GM12878 (cell line): Measurements from ENCODE around the gene FANCL. TPM values are rescaled to one million over a fixed set of nuclear protein-coding genes. Genes with fewer than 3 reads are reported as not detected.

Experiments
- ATAC-seq: fragments of 200-7000 bp; cut with Tn5 transposase; 3 replicates; pipeline ENCODE4 v1.9.1; 2020; ENCODE audit warnings: mild to moderate bottlenecking, moderate library complexity
- BruUV-seq: library from RNA; stranded (reverse); fragments of 400-500 nt; replicated peaks from 2 replicates; lab custom pipeline; 2021; lab: Mats Ljungman, UMichigan
- CTCF ChIA-PET: fragments of 300-600 bp; sonication (Branson Sonifier 250); formaldehyde crosslinking; extraction: SDS; loops from one replicate; lab custom pipeline; 2021; ENCODE audit warnings: inconsistent platforms; lab: Yijun Ruan, JAX
- POLR2A ChIA-PET: fragments of 350-600 bp; formaldehyde crosslinking; extraction: SDS; loops from one replicate; lab custom pipeline; 2021; ENCODE audit warnings: inconsistent platforms; lab: Charles Lee
- RAD21 ChIA-PET: fragments of 300-600 bp; sonication (Branson Sonifier 250); formaldehyde crosslinking; loops from one replicate; lab custom pipeline; 2023; ENCODE audit warnings: antibody characterized with exemption; ENCODE audit not compliant: unreplicated experiment; lab: Charles Lee
- SMC1A ChIA-PET: fragments of 300-600 bp; sonication (Branson Sonifier 250); formaldehyde crosslinking; loops from one replicate; lab custom pipeline; 2023; ENCODE audit not compliant: unreplicated experiment, uncharacterized antibody; lab: Charles Lee
- DNase-seq: peaks from one replicate; pipeline ENCODE4 v3.0.0-alpha.2; 2011; ENCODE audit warnings: low read depth, low spot score
- FAIRE-seq: peaks from 3 replicates; lab custom pipeline; 2011; peaks lifted over from hg19 to GRCh38; lab: Jason Lieb, UNC
- H2AFZ ChIP-seq: 2 replicates; pipeline ENCODE4 v1.6.0; 2011; ENCODE audit warnings: low read depth, low read length, control low read depth; ENCODE audit not compliant: control insufficient read depth
- H3K27ac ChIP-seq: 2 replicates; pipeline ENCODE4 v1.5.1; 2011; ENCODE audit warnings: control low read depth; ENCODE audit not compliant: control insufficient read depth, insufficient read depth
- H3K27me3 ChIP-seq, 2 experiments: replicated peaks in 1 of 2; 2 replicates each; pipeline versions ENCODE4 v1.6.0 to v1.6.1; 2011; ENCODE audit warnings: low read length in 1 of 2; ENCODE audit not compliant: control insufficient read depth in 2 of 2, insufficient read depth in 2 of 2
- H3K36me3 ChIP-seq, 2 experiments: 2 replicates each; pipeline ENCODE4 v1.5.1; 2011; ENCODE audit warnings: low read length in 1 of 2; ENCODE audit not compliant: control insufficient read depth in 2 of 2, insufficient read depth in 2 of 2
- H3K4me1 ChIP-seq: 2 replicates; pipeline ENCODE4 v1.6.1; 2011; ENCODE audit warnings: mild to moderate bottlenecking, low read length, moderate library complexity, mixed read lengths; ENCODE audit not compliant: control insufficient read depth, insufficient read depth
- H3K4me2 ChIP-seq: 2 replicates; pipeline ENCODE4 v1.6.0; 2011; ENCODE audit warnings: control low read depth; ENCODE audit not compliant: control insufficient read depth, insufficient read depth
- H3K4me3 ChIP-seq: fragments of 200-600 bp; sonication (generic); 2 replicates; pipeline ENCODE4 v1.5.1; 2016
- H3K79me2 ChIP-seq: 2 replicates; pipeline ENCODE4 v1.6.0; 2011; ENCODE audit warnings: low read length; ENCODE audit not compliant: control insufficient read depth, insufficient read depth
- H3K9ac ChIP-seq: 2 replicates; pipeline ENCODE4 v1.8.0; 2011; ENCODE audit warnings: low read length, control low read depth, mixed read lengths; ENCODE audit not compliant: control insufficient read depth, insufficient read depth
- H3K9me3 ChIP-seq: replicated peaks from 3 replicates; pipeline ENCODE4 v1.5.1; 2011; ENCODE audit warnings: mild to moderate bottlenecking, low read length; ENCODE audit not compliant: control insufficient read depth, insufficient read depth
- H4K20me1 ChIP-seq: 2 replicates; pipeline ENCODE4 v1.6.0; 2011; ENCODE audit not compliant: control insufficient read depth, insufficient read depth
- BHLHE40 ChIP-seq, 2 experiments: fragments of 450-650 bp in 1 of 2; IDR thresholded peaks; 2 replicates each; pipeline ENCODE4 v1.6.1; 2011 to 2017; ENCODE audit warnings: low read depth in 2 of 2, borderline replicate concordance in 1 of 2, improper control_type of control experiment in 1 of 2, low read length in 1 of 2, mild to moderate bottlenecking in 1 of 2
- GATAD2B ChIP-seq: fragments of 450-650 bp; conservative IDR thresholded peaks from 2 replicates; pipeline ENCODE4 v1.6.1; 2017; ENCODE audit warnings: low read depth, mild to moderate bottlenecking, moderate library complexity
- NFYA ChIP-seq: IDR thresholded peaks from 2 replicates; pipeline ENCODE4 v1.6.1; 2011; ENCODE audit warnings: low read depth, mild to moderate bottlenecking, low read length, improper control_type of control experiment, borderline replicate concordance
- RB1 ChIP-seq: fragments of 450-650 bp; formaldehyde crosslinking; IDR thresholded peaks from 2 replicates; pipeline ENCODE4 v1.6.1; 2017; ENCODE audit warnings: mild to moderate bottlenecking, borderline replicate concordance
- SMARCA5 ChIP-seq: fragments of 450-650 bp; IDR thresholded peaks from 2 replicates; pipeline ENCODE4 v1.6.1; 2017; ENCODE audit warnings: mild to moderate bottlenecking
- TBL1XR1 ChIP-seq: IDR thresholded peaks from 2 replicates; pipeline ENCODE4 v1.6.1; 2012; ENCODE audit warnings: low read depth, low read length, improper control_type of control experiment
- ZNF24 ChIP-seq: fragments of 450-650 bp; IDR thresholded peaks from 2 replicates; pipeline ENCODE4 v1.6.1; 2017; ENCODE audit warnings: antibody characterized with exemption, mild to moderate bottlenecking
- WGBS: methylation state at CpG from one replicate; pipeline ENCODE4 v1.1.6; 2016; ENCODE audit warnings: low lambda C conversion rate; ENCODE audit not compliant: insufficient replicate concordance, insufficient coverage; ENCODE audit errors: missing lambda C conversion rate; 5-methylcytosine and 5-hydroxymethylcytosine counted together
- in situ Hi-C: fragments of 300-500 bp; cut with MboI; formaldehyde crosslinking; loops from 9 replicates; pipeline ENCODE4 v1.14.3; 2018; ENCODE audit warnings: mixed read lengths
- intact Hi-C: fragments of 100-400 bp; cut with micrococcal nuclease; formaldehyde crosslinking; loops from one replicate; pipeline ENCODE4 v1.14.2; 2022; ENCODE audit not compliant: unreplicated experiment
- polyA plus RNA-seq, 11 experiments: library from polyadenylated mRNA; depleted of rRNA in 4 of 11; unstranded in 6 of 11; stranded (reverse) in 5 of 11; fragments of >200 nt; fragmentation: Nextera tagmentation in 4 of 11; fragmentation: Illumina TruSeq in 1 of 11; extraction: Ambion mirVana in 4 of 11; extraction: Trizol in 1 of 11; gene quantifications; 1 replicate in 1 of 11; 2 replicates in 10 of 11; pipeline versions ENCODE4 v1.2.1 to v1.2.3, GENCODE V29; 2011 to 2016; ENCODE audit warnings: inconsistent platforms in 2 of 11, missing spikeins in 2 of 11, low read depth in 1 of 11
- total RNA-seq, 4 experiments: library from RNA; depleted of rRNA in 3 of 4; stranded (reverse); fragments of >200 nt in 3 of 4; fragmentation: Illumina TruSeq in 1 of 4; extraction: Trizol in 1 of 4; gene quantifications; 2 replicates each; pipeline versions ENCODE4 v1.2.1 to v1.2.3, GENCODE V29; 2013 to 2021
- TF ChIP-seq, protein P1 (sequence below): fragments of 450-650 bp; IDR thresholded peaks from 2 replicates; pipeline ENCODE4 v1.6.1; 2017; ENCODE audit warnings: mild to moderate bottlenecking, low read depth, inconsistent platforms; ENCODE audit not compliant: poor library complexity, severe bottlenecking
- TF ChIP-seq, protein P2 (sequence below): fragments of 450-650 bp; IDR thresholded peaks from 2 replicates; pipeline ENCODE4 v1.6.1; 2017; ENCODE audit warnings: mild to moderate bottlenecking
- TF ChIP-seq, protein P3 (sequence below): IDR thresholded peaks from 2 replicates; pipeline ENCODE4 v1.6.1; 2011; ENCODE audit warnings: borderline replicate concordance, low read depth, mild to moderate bottlenecking, moderate library complexity, low read length; ENCODE audit not compliant: insufficient read depth, poor library complexity, severe bottlenecking
- TF ChIP-seq, protein P4 (sequence below): fragments of 150-350 bp; IDR thresholded peaks from 2 replicates; pipeline ENCODE4 v1.6.1; 2016; ENCODE audit warnings: low read depth, low read length

FANCL gene
- total and polyA plus RNA-seq, 10 of the 15 experiments (the other 5 are each of a cell fraction or from before 2014, with no cell fraction given): 30.8 to 90.5 (median 52.3) TPM

DNA sequence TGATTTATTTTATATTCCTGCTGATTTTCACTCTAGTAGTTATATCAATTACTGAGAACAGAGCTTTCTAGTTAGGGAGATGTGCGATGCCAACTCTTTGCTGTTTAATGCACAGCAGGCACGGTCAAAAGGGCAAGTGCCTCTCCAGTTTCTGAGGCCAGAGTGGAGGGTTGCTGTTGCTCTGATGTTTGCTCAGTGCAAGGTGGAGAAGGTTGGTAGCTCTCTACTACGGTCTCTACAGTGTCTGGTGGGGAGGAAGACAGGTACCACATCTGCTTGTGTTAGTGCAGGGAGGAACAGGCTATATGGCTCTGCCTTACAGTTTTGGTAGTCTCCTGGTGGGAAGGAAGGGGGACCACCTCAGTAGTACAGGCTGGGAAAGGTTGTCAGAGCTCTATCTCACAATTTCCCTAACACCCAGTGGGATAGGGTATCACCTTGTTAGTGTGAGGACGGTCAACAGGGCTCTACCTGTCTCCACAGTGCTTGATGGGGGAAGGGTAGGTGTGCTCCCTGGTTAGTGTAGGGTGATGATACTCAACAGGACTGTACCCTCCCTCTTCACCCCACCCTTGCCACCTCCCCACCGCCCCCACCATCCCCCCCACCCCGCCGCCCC is 85.9 kb downstream of the FANCL start:
- H3K4me2 ChIP-seq: no peak overlapping the region
- FAIRE-seq (no peak), DNase-seq (no peak), ATAC-seq (peak; percentile 33)
- ChIA-PET RAD21 (interaction anchor here (0.9 kb wide), 1 partner anchor 249 kb away, joined by 4 read pairs; no protein-coding TSS in a partner anchor), POLR2A (no interaction called here), SMC1A (interaction anchor here (0.6 to 1.7 kb wide), 5 partner anchors 9 to 400 kb away, joined by 3 to 4 read pairs (median 3); no protein-coding TSS in a partner anchor), CTCF (interaction anchor here (0.9 to 1.2 kb wide), 2 partner anchors 12 to 250 kb away, joined by 3 read pairs; no protein-coding TSS in a partner anchor)
- 100% methylated on average over 4 of the region's 7 CpGs for WGBS
- H3K27ac ChIP-seq: no peak overlapping the region
- no peak overlapping the region for H3K4me3 ChIP-seq
- no peak overlapping the region for H2AFZ ChIP-seq
- intact Hi-C loops (loop anchor here (5.0 kb wide), 1 partner anchor 248 kb away; no protein-coding TSS in a partner anchor), in situ Hi-C loops (no loop called here)
- no peaks in the 10 kb centered on the region for H3K4me1 ChIP-seq
- no TSS peak for BruUV-seq
- H3K27me3 ChIP-seq: no peaks in the 10 kb centered on the region
- H3K36me3 ChIP-seq: peaks cover 0 to 17% of the 10 kb centered on the region in 2 experiments
- TF ChIP-seq, protein P1, sequence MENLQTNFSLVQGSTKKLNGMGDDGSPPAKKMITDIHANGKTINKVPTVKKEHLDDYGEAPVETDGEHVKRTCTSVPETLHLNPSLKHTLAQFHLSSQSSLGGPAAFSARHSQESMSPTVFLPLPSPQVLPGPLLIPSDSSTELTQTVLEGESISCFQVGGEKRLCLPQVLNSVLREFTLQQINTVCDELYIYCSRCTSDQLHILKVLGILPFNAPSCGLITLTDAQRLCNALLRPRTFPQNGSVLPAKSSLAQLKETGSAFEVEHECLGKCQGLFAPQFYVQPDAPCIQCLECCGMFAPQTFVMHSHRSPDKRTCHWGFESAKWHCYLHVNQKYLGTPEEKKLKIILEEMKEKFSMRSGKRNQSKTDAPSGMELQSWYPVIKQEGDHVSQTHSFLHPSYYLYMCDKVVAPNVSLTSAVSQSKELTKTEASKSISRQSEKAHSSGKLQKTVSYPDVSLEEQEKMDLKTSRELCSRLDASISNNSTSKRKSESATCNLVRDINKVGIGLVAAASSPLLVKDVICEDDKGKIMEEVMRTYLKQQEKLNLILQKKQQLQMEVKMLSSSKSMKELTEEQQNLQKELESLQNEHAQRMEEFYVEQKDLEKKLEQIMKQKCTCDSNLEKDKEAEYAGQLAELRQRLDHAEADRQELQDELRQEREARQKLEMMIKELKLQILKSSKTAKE: no peak
- no peak for TF ChIP-seq TBL1XR1
- TF ChIP-seq RB1: no peak
- no peak for TF ChIP-seq GATAD2B
- TF ChIP-seq, protein P2, sequence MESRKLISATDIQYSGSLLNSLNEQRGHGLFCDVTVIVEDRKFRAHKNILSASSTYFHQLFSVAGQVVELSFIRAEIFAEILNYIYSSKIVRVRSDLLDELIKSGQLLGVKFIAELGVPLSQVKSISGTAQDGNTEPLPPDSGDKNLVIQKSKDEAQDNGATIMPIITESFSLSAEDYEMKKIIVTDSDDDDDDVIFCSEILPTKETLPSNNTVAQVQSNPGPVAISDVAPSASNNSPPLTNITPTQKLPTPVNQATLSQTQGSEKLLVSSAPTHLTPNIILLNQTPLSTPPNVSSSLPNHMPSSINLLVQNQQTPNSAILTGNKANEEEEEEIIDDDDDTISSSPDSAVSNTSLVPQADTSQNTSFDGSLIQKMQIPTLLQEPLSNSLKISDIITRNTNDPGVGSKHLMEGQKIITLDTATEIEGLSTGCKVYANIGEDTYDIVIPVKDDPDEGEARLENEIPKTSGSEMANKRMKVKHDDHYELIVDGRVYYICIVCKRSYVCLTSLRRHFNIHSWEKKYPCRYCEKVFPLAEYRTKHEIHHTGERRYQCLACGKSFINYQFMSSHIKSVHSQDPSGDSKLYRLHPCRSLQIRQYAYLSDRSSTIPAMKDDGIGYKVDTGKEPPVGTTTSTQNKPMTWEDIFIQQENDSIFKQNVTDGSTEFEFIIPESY: no peak
- TF ChIP-seq BHLHE40 (IDR thresholded peaks at IDR 0.05; ENCODE audit: borderline replicate concordance in 1 of 2, low read depth in 2 of 2, low read length in 1 of 2): no peak
- TF ChIP-seq NFYA: no peak
- TF ChIP-seq, protein P3, sequence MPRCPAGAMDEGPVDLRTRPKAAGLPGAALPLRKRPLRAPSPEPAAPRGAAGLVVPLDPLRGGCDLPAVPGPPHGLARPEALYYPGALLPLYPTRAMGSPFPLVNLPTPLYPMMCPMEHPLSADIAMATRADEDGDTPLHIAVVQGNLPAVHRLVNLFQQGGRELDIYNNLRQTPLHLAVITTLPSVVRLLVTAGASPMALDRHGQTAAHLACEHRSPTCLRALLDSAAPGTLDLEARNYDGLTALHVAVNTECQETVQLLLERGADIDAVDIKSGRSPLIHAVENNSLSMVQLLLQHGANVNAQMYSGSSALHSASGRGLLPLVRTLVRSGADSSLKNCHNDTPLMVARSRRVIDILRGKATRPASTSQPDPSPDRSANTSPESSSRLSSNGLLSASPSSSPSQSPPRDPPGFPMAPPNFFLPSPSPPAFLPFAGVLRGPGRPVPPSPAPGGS: no peak
- no peak for TF ChIP-seq ZNF24
- no peak for TF ChIP-seq SMARCA5
- TF ChIP-seq, protein P4, sequence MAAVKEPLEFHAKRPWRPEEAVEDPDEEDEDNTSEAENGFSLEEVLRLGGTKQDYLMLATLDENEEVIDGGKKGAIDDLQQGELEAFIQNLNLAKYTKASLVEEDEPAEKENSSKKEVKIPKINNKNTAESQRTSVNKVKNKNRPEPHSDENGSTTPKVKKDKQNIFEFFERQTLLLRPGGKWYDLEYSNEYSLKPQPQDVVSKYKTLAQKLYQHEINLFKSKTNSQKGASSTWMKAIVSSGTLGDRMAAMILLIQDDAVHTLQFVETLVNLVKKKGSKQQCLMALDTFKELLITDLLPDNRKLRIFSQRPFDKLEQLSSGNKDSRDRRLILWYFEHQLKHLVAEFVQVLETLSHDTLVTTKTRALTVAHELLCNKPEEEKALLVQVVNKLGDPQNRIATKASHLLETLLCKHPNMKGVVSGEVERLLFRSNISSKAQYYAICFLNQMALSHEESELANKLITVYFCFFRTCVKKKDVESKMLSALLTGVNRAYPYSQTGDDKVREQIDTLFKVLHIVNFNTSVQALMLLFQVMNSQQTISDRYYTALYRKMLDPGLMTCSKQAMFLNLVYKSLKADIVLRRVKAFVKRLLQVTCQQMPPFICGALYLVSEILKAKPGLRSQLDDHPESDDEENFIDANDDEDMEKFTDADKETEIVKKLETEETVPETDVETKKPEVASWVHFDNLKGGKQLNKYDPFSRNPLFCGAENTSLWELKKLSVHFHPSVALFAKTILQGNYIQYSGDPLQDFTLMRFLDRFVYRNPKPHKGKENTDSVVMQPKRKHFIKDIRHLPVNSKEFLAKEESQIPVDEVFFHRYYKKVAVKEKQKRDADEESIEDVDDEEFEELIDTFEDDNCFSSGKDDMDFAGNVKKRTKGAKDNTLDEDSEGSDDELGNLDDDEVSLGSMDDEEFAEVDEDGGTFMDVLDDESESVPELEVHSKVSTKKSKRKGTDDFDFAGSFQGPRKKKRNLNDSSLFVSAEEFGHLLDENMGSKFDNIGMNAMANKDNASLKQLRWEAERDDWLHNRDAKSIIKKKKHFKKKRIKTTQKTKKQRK: no peak
- no peak overlapping the region for H3K9ac ChIP-seq
- no peaks in the 10 kb centered on the region for H3K79me2 ChIP-seq
- H3K9me3 ChIP-seq: no peaks in the 10 kb centered on the region
- H4K20me1 ChIP-seq: no peaks in the 10 kb centered on the region
